HepG2 (cell line): ENCODE measurements around the gene RPS6KA2.

ENCODE experiments used
- EZH2 ChIP-seq: conservative IDR thresholded peaks from 2 replicates; pipeline ENCODE4 v1.6.1; 2012; ENCODE audit warnings: mild to moderate bottlenecking, low read depth, low read length, moderate library complexity
- KLF15 ChIP-seq: sonication (generic); formaldehyde crosslinking; IDR thresholded peaks from 2 replicates; pipeline ENCODE4 v1.8.1; 2023; ENCODE audit warnings: borderline replicate concordance, mild to moderate bottlenecking, inconsistent platforms, missing genetic modification reagents, mixed read lengths
- MXI1 ChIP-seq: IDR thresholded peaks from 3 replicates; pipeline ENCODE4 v1.6.1; 2012; ENCODE audit warnings: low read depth, low read length, inconsistent platforms, borderline replicate concordance
- ONECUT2 ChIP-seq: sonication (generic); formaldehyde crosslinking; IDR thresholded peaks from 2 replicates; pipeline ENCODE4 v1.4.0; 2020; ENCODE audit warnings: missing genetic modification reagents
- PAX8 ChIP-seq: sonication (generic); formaldehyde crosslinking; IDR thresholded peaks from 2 replicates; pipeline ENCODE4 v1.8.0; 2022; ENCODE audit warnings: mild to moderate bottlenecking, missing genetic modification reagents, borderline replicate concordance
- POLR2A ChIP-seq, 2 experiments: IDR thresholded peaks; 2 replicates each; pipeline ENCODE4 v1.6.1; 2011; ENCODE audit warnings: low read depth in 2 of 2, low read length in 2 of 2, mild to moderate bottlenecking in 1 of 2, moderate library complexity in 1 of 2; ENCODE audit not compliant: insufficient read depth in 1 of 2
- RAD21 ChIP-seq: fragments of 450-650 bp; formaldehyde crosslinking; IDR thresholded peaks from 2 replicates; pipeline ENCODE4 v1.5.0; 2020; ENCODE audit warnings: mild to moderate bottlenecking
- RAD51 ChIP-seq: fragments of 450-650 bp; IDR thresholded peaks from 2 replicates; pipeline ENCODE4 v1.6.1; 2016; ENCODE audit warnings: borderline replicate concordance
- TRAFD1 ChIP-seq: sonication (generic); formaldehyde crosslinking; IDR thresholded peaks from 2 replicates; pipeline ENCODE4 v1.5.1; 2020; ENCODE audit warnings: missing genetic modification reagents, mild to moderate bottlenecking, borderline replicate concordance
- ZNF530 ChIP-seq: sonication (generic); formaldehyde crosslinking; IDR thresholded peaks from 2 replicates; pipeline ENCODE4 v1.5.0; 2020; ENCODE audit warnings: low read depth, mild to moderate bottlenecking, missing genetic modification reagents
- ZNF644 ChIP-seq: IDR thresholded peaks from 2 replicates; pipeline ENCODE4 v1.6.1; 2016; ENCODE audit warnings: low read depth
- TF ChIP-seq, protein P1 (sequence below): sonication (generic); formaldehyde crosslinking; IDR thresholded peaks from 2 replicates; pipeline ENCODE4 v1.8.1; 2023; ENCODE audit warnings: missing genetic modification reagents, inconsistent platforms, borderline replicate concordance

GRCh38 chr6:166653639-166653941 lies 26.5 kb upstream of the RPS6KA2 start:
- TF ChIP-seq ONECUT2 (CRISPR knock-in tag) (no peak), TRAFD1 (CRISPR knock-in tag) (no peak), POLR2A (IDR thresholded peaks at IDR 0.05; ENCODE audit: insufficient read depth in 1 of 2, low read depth in 2 of 2, low read length in 2 of 2) (no peak), PAX8 (no peak), KLF15 (CRISPR knock-in tag) (no peak), RAD21 (CRISPR knock-in tag) (no peak), RAD51 (no peak), MXI1 (no peak), ZNF644 (no peak), ZNF530 (CRISPR knock-in tag) (no peak), EZH2 (no peak)
- TF ChIP-seq, protein P1, sequence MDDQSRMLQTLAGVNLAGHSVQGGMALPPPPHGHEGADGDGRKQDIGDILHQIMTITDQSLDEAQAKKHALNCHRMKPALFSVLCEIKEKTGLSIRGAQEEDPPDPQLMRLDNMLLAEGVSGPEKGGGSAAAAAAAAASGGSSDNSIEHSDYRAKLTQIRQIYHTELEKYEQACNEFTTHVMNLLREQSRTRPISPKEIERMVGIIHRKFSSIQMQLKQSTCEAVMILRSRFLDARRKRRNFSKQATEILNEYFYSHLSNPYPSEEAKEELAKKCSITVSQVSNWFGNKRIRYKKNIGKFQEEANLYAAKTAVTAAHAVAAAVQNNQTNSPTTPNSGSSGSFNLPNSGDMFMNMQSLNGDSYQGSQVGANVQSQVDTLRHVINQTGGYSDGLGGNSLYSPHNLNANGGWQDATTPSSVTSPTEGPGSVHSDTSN (CRISPR knock-in tag), result no peak
